HUES48 (cell line): ENCODE measurements around the gene TP53I3.
A peak's percentile ranks its signal among the peaks of the same experiment; 100 is the strongest.
"Not testable (repeated sequence)": the region's sequence is repeated elsewhere in the genome, so short reads cannot be mapped to it uniquely, and the experiment has no call there.

Experiments
- H3K27ac ChIP-seq: one replicate; pipeline ENCODE4 v1.7.0; 2013; ENCODE audit warnings: low read depth, low read length, inconsistent platforms
- H3K27me3 ChIP-seq: 2 replicates; pipeline ENCODE4 v1.6.1; 2013; ENCODE audit warnings: mild to moderate bottlenecking, low read length; ENCODE audit not compliant: control insufficient read depth, insufficient read depth
- H3K36me3 ChIP-seq: 2 replicates; pipeline ENCODE4 v1.6.1; 2013; ENCODE audit warnings: low read length; ENCODE audit not compliant: control insufficient read depth, insufficient read depth
- H3K4me1 ChIP-seq: 2 replicates; pipeline ENCODE4 v1.6.1; 2013; ENCODE audit warnings: mild to moderate bottlenecking, low read length; ENCODE audit not compliant: control insufficient read depth, insufficient read depth
- H3K4me3 ChIP-seq: 2 replicates; pipeline ENCODE4 v1.5.1; 2013; ENCODE audit warnings: mild to moderate bottlenecking, low read depth, low read length
- H3K9ac ChIP-seq: 2 replicates; pipeline ENCODE4 v1.6.1; 2013; ENCODE audit warnings: mild to moderate bottlenecking, low read depth, low read length, moderate library complexity
- H3K9me3 ChIP-seq: 2 replicates; pipeline ENCODE4 v1.6.1; 2013; ENCODE audit warnings: low read length; ENCODE audit not compliant: control insufficient read depth, insufficient read depth

Gene TP53I3

GRCh38 chr2:24051833-24052232 is 32.8 kb downstream of the TP53I3 start:
- Histone ChIP-seq H3K4me1 (0 out of 2 replicates have a peak, but pooled peaks cover 4% of the 10 kb centered on the region), H3K27ac (no peak overlapping the region), H3K9me3 (no peaks in the 10 kb centered on the region), H3K27me3 (0 out of 2 replicates have a peak, but pooled peaks cover 2% of the 10 kb centered on the region), H3K36me3 (peaks cover 12% of the 10 kb centered on the region; the same call in 1 of the 2 replicates), H3K4me3 (no peak overlapping the region), H3K9ac (no peak overlapping the region)

- Histone ChIP-seq H3K4me1 (peaks cover 8% of the 10 kb centered on the region), H3K27ac (no peak overlapping the region), H3K9ac (0 out of 2 replicates have a peak overlapping the region, but pooled peaks have one; percentile 10)
Measured at GRCh38 chr2:24050041-24050979, 34.3 kb downstream of the TP53I3 start.

GRCh38 chr2:24049485-24050021 is 35.1 kb downstream of the TP53I3 start, which contains the start of gene FKBP1B:
TSS of gene FKBP1B (plus strand) at chr2:24049741. CDS start at chr2:24049850, 109 bp downstream.
- H3K36me3 ChIP-seq: peaks cover 6% of the 10 kb centered on the region; the same call in 1 of the 2 replicates
- H3K9ac ChIP-seq: 0 out of 2 replicates have a peak within 1 kb of the TSS, but pooled peaks have one; percentile 10
- no peak within 1 kb of the TSS for H3K27ac ChIP-seq
- H3K4me1 ChIP-seq: peaks cover 8% of the 10 kb centered on the region
- H3K9me3 ChIP-seq: no peaks in the 10 kb centered on the region
- H3K27me3 ChIP-seq: 0 out of 2 replicates have a peak, but pooled peaks cover 2% of the 10 kb centered on the region
- peak within 1 kb of the TSS; percentile 73 for H3K4me3 ChIP-seq

More at GRCh38 chr2:24050041-24050979, 34.3 kb downstream of the TP53I3 start:
- peak overlapping the region; percentile 73 for H3K4me3 ChIP-seq
- no peaks in the 10 kb centered on the region for H3K9me3 ChIP-seq
- peaks cover 12% of the 10 kb centered on the region; the same call in 1 of the 2 replicates for H3K36me3 ChIP-seq
- H3K27me3 ChIP-seq: 0 out of 2 replicates have a peak, but pooled peaks cover 2% of the 10 kb centered on the region

GRCh38 chr2:24048769-24049484 is 35.7 kb downstream of the TP53I3 start:
- Histone ChIP-seq H3K9me3 (no peaks in the 10 kb centered on the region), H3K27ac (no peak overlapping the region), H3K36me3 (0 out of 2 replicates have a peak, but pooled peaks cover under 1% of the 10 kb centered on the region), H3K27me3 (0 out of 2 replicates have a peak, but pooled peaks cover 2% of the 10 kb centered on the region), H3K4me1 (peaks cover 8% of the 10 kb centered on the region), H3K4me3 (peak overlapping the region; percentile 73), H3K9ac (no peak overlapping the region)

DNA sequence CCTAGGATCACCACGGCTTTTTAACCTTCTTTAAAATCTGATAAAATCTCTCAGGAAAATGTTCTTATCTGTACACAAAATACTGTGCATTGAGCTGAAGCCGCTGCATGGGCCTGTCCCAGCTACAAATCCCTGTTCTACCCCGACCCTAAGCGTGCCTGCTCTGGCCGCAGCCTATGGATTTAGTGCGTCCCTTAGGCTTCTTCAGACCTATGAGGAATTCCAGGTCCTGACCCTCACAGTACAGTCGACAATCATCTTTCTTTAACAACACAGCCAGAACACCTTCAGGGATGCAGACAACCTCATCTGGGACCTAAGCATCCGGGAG is 37.0 kb downstream of the TP53I3 start:
- Histone ChIP-seq H3K9ac (no peak overlapping the region), H3K9me3 (no peaks in the 10 kb centered on the region), H3K27ac (peak overlapping the region; percentile 32)

DNA sequence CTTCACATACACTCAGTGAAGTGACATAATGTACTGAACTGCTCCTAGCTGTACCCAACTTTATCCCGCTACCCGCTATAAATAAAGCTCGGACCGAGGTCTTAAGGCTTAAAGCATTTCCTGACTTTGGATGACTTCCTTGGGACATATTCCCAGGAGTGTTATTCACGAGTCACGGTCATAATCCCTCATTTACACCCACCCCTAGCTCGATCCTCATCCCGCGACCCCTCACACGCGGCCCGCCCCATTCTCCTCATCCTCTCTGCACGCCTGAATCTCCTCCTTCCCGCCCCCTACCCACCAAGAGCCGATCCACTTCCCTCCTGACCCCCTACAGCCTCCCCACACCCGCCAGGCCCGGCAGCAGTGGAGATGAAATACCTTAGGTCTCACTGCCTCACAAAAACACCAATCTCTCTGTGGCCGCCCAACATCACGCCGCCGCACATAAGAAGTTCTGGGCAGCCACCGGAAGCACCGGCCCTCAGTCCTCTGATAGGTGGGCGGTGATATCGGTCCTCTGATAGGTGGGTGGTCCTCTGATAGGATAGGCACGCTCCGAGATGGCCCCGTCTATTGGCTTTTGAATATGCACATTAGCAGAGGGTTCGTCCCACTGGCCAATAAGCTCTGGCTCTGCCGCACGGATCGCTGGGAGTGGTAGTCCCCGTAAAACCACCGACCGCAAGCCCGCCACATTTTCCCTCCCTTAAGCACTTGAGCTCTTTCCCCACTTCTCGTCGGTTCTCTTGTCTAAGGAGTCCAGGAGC is 37.5 kb downstream of the TP53I3 start, which contains the start of gene WDCP:
Gene WDCP, minus strand, starts transcription at position 462 of the 773 bp plus-strand sequence. CDS start 7,897 bp downstream, outside the sequence.
- H3K27ac ChIP-seq: peak within 1 kb of the TSS; percentile 75
- no peaks in the 10 kb centered on the region for H3K9me3 ChIP-seq
- H3K27me3 ChIP-seq: 0 out of 2 replicates have a peak, but pooled peaks cover 2% of the 10 kb centered on the region
- 0 out of 2 replicates have a peak, but pooled peaks cover 7% of the 10 kb centered on the region for H3K36me3 ChIP-seq
- peak within 1 kb of the TSS; percentile 47; the same call in 1 of the 2 replicates for H3K9ac ChIP-seq
- H3K4me3 ChIP-seq: peak within 1 kb of the TSS; percentile 82
- H3K4me1 ChIP-seq: peaks cover 8% of the 10 kb centered on the region

More for the DNA sequence above, 37.0 kb downstream of the TP53I3 start:
- Histone ChIP-seq H3K4me1 (peaks cover 8% of the 10 kb centered on the region), H3K4me3 (peak overlapping the region; percentile 45), H3K27me3 (0 out of 2 replicates have a peak, but pooled peaks cover 2% of the 10 kb centered on the region), H3K36me3 (0 out of 2 replicates have a peak, but pooled peaks cover 7% of the 10 kb centered on the region)

DNA sequence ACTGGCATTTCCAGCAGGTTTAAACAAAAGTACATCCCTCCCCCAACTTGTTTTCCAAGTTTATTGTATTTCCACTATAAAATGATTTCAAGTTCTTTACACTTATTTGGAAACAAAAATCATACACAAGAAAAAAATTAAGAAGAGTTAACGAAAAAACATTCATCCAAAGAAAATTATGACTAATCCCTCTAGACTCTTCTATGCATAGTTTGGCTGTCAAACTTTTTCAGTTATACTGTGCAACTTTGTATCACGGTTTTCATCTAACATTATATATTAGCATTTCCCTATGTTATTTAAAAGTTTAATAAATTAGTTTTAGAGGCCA is 38.1 kb downstream of the TP53I3 start:
- H3K27me3 ChIP-seq: 0 out of 2 replicates have a peak, but pooled peaks cover 2% of the 10 kb centered on the region
- H3K36me3 ChIP-seq: 0 out of 2 replicates have a peak, but pooled peaks cover 7% of the 10 kb centered on the region
- H3K9ac ChIP-seq: no peak overlapping the region
- H3K4me3 ChIP-seq: peak overlapping the region; percentile 82
- H3K27ac ChIP-seq: peak overlapping the region; percentile 75
- no peaks in the 10 kb centered on the region for H3K9me3 ChIP-seq
- peaks cover 8% of the 10 kb centered on the region for H3K4me1 ChIP-seq

GRCh38 chr2:24045511-24046508 is 38.8 kb downstream of the TP53I3 start:
- Histone ChIP-seq H3K27me3 (0 out of 2 replicates have a peak, but pooled peaks cover 2% of the 10 kb centered on the region), H3K4me1 (peaks cover 8% of the 10 kb centered on the region), H3K36me3 (0 out of 2 replicates have a peak, but pooled peaks cover 7% of the 10 kb centered on the region), H3K9me3 (no peaks in the 10 kb centered on the region), H3K27ac (no peak overlapping the region), H3K9ac (no peak overlapping the region), H3K4me3 (peak overlapping the region; percentile 82)

- not testable (repeated sequence) for H3K4me3 ChIP-seq, H3K27me3 ChIP-seq, H3K27ac ChIP-seq, H3K4me1 ChIP-seq, H3K9me3 ChIP-seq, H3K9ac ChIP-seq
- peaks cover 25% of the 10 kb centered on the region for H3K36me3 ChIP-seq
Measured at GRCh38 chr2:24043133-24043532, 41.5 kb downstream of the TP53I3 start.
